Stimulated activated CD8-positive, alpha-beta memory T cell treated with anti-CD3 and anti-CD28 coated beads, Interleukin-12 subunit alpha, Interleukin-12 subunit beta, amount 100 ng/mL, for 4 hours (primary cell): ENCODE measurements around the gene ERVV-1.
"Not testable (repeated sequence)": the region's sequence is repeated elsewhere in the genome, so short reads cannot be mapped to it uniquely, and the experiment has no call there.

Experiments
- DNase-seq: peaks from one replicate; pipeline ENCODE4 v3.0.0-alpha.2; 2020; ENCODE audit warnings: low read depth

ERVV-1 gene, protein sequence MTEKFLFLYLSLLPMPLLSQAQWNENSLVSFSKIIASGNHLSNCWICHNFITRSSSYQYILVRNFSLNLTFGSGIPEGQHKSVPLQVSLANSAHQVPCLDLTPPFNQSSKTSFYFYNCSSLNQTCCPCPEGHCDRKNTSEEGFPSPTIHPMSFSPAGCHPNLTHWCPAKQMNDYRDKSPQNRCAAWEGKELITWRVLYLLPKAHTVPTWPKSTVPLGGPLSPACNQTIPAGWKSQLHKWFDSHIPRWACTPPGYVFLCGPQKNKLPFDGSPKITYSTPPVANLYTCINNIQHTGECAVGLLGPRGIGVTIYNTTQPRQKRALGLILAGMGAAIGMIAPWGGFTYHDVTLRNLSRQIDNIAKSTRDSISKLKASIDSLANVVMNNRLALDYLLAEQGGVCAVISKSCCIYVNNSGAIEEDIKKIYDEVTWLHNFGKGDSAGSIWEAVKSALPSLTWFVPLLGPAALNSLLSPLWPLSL

DNA sequence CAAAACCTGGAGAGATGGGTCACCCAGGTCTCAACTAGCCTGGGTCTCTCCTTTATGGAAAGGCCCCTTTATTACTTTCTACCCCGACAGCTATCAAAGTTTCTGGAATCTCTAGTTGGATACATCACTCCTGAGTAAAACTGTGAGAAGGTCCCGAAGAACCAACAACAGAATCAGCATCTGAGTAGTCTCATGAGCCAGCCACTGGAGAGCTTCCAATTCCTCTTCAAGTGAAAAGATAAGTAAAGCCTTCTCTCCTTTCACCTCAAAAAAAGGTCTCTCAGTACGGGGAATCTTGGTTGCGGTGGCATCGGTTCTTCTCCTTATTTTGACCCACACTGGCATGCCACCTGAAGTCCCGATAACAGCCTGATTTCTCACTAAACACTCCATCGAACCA, at the start of gene ERVV-1:
ERVV-1 (plus strand) TSS at position 301 of the 400 bp plus-strand sequence. CDS start 170 bp downstream, outside the sequence.
- no peak for DNase-seq

DNA sequence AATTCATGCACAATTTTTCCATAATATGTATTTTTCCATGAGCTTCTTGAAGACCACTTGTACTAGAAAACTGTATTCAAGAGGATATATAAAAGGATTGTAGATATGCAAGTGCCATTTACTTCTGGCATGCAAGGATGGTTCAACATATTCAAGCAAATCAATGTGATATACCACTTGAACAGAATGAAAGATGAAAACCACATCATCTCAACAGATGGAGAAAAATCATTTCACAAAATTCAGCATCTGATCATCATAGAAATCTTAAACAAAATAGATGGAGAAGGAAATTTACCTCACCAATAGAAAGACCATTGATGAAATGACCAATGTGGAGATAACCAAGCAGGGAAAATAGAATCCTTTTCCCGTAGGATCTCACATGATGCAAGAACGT, 45.9 kb upstream of the ERVV-1 start:
- no peak for DNase-seq

DNA sequence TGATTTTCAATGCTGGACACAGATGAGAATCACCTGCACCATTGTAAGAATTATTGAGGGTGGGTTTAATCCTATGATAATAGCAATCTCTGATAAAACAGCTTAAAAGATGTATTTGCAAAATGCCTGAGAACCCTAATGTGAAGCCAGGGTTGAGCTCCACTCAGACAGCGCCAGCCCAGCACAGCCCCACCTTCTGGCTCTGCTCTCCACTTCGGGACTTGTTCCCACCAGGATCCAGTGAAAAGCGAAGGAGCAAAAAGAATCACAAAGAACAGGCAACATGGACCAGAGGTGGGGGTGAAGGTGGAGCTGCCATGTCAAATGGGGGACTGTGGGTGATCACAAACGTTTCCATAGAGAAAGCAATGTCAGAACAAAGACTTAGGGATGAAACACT, 32.4 kb upstream of the ERVV-1 start:
- DNase-seq, result no peak

DNA sequence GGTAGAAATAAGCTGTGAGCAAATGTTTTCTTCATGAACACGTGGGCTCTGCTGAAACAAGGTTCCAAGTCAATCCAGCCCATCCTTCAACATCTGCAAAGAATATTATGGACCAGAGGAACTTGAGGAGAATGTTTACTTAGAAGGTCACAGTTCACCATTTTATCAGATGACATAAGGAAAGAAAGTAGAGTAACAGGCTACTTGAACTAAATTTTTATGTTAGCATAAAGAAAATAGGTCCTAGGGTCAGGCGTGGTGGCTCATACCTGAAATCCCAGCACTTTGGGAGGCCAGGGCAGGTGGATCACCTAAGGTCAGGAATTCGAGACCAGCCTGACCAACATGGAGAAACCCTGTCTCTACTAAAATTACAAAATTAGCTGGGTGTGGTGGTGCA, 30.6 kb upstream of the ERVV-1 start:
- DNase-seq, result not testable (repeated sequence)

DNA sequence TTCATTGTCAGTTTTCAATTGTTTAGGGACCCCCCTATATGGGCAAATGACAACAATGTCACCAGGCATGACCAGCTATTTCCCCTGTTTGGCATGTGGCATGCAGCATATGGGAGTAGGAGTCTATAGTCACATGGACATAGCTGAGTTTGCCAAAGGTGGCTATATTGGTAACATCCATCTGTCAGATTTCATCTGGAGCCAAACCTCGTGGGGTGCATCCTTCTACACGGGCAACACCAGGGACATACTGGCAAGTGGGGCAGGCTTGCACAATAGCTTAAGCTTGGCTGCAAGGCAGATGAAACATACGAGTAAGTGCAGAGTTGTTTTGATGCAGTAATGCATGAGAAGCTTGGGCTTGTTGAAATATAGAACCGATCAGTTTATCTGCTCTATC, 26.5 kb upstream of the ERVV-1 start:
- DNase-seq, result no peak

DNA sequence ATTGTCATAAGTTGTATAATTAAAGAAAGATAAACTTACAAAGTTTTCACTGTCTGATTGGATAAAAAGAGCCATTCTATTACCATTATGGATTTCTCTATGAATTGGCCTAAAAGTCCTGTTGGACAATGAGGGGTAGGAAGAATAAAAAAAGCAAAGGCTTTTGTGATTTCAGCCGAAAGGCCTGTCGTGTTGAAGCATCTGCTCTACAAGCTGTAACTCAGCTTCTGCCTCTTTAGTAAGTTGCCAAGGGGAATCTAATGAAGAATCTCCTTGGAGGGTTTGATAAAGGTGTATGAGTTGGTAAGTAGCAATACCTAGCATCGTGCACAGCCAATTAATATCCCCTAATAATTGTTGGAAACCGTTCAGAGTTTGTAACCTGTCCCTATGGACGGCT, 25.2 kb upstream of the ERVV-1 start:
- no peak for DNase-seq

DNA sequence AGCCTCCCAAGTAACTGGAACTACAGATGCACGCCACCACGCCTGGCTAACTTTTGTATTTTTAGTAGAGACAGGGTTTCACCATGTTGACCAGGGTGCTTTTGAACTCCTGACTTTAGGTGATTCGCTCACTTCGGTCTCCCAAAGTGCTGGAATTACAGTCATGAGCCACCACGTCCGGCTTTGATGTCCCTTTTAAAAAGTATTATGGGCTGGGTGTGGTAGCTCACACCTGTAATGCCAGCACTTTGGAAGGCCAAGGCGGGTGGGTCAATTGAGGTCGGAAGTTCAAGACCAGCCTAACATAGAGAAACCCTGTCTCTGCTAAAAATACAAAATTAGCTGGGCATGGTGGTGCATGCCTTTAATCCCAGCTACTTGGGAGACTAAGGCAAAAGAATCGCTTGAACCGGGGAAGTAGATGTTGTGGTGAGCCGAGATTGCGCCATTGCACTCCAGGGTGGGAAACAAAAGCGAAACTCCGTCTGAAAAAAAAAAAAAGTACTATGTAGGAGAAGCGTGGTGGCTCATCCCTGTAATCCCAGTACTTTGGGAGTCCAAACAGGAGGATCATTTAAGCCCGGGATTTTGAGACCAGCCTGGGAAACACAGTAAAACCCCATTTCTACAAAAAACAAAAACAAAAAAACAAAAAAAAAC, 22.8 kb upstream of the ERVV-1 start:
- DNase-seq, result no peak

DNA sequence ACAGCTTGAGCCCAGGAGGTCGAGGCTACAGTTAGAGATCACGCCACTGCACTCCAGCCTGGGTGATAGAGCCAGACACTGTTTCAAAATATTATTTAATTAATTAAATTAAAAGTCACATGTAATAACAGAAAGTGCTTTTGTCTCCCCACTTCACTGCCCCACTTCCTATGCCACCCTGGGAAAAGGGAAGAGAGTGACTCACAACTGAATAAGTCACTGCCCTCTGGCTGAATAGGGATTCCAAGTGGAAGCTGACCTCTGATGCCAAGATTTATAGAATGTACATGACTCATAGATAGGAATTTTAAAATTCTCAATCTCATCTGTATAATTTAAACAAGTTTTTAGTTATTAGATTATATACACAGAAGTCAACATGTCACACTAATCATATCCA, 22.2 kb upstream of the ERVV-1 start:
- DNase-seq, result no peak

DNA sequence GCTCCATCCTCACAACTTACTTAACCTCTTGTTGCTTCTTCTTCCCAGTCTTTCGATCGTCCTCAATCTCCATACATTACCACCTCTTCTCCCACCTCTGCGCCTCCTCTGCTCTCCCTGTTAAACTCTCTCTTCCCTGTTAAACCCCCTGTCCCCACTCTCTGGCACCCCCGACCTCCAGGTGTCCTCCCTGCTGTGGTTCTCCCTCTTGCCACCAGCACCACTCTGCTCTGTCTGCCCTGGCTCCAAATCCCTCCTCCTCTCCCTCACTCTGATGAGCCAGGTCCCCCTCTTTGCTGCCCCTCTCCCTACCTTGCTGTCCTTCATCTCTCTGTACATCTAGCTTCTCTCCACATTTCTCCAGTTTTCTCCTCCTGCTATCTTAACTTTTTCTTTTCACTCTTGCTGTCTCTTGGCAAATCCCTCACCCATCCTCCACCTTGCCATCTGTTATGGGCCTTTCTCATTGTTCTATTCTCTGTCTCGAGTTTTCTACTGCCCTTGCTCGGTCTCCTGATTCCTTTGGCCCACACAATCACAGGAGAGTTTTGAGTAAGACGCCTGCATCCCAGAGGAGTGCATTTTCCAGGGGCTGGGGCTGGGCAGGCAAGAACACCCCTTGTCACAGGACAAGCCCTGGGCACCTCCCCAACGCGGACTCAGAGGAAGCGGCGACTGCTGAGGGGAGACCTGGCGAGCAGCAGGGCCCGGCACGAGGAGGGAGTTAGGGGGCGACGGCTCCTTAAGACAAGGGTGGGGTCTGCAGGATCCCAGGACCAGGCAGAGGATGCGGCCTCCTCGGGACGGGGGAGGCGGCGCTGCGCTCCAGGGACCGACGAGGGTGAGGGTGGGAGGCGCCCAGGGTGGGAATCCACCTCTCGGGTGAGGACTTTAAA, 21.4 kb upstream of the ERVV-1 start:
- DNase-seq, result no peak

DNA sequence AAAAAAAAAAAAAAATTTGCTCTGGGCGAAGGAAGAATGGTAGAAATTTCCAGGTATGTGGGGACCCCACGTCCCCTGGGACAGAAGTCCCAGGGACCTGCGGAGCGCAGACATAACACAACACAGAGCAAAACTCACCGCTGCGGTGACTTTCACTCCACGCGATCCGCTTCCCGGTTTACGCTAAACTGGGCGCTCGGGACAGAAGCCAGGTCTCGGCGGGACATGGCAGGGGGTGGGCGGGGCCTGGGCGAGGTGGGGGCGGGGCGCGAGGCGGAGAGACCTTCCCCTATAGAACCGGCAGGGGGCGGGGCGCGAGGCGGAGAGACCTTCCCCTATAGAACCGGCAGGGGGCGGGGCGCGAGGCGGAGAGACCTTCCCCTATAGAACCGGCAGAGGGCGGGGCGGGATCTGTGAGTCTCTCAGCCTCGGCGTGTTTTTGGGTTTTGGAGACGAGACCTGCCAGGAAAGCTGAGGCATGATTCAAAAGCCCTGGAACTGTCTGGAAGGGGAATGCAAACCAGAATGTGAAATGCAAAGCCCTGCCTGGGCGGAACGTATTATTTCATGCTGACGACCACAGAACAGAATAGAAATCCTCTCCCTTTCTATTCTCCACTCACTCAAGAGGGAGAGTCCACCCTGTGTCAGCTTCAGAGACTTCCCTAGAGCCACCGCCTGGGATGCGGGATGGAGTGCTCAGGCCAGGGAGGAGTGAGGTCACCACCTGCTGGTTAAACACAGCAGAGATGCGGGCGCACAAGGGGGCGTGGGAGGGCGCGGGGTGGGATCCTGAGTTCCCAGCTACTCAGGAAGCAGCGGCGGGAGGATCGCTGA, 20.2 kb upstream of the ERVV-1 start:
- DNase-seq, result peak; percentile 54

DNA sequence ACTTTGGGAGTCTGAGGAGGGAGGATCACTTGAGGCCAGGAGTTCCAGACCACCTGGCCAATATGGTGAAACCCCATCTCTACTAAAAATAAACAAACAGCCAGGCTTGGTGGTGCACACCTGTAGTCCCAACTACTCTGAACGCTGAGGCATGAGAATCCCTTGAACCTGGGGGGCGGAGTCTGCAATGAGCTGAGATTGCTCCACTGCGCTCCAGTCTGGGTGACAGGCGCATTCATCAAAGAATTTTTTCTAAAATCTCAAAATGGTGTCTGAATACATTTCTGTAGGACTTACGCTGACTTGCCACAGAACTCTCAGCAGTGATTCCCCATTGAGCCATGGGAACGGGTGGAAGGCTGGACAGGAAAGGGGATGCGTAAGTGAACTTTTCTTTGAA, 18.0 kb upstream of the ERVV-1 start:
- DNase-seq, result no peak

DNA sequence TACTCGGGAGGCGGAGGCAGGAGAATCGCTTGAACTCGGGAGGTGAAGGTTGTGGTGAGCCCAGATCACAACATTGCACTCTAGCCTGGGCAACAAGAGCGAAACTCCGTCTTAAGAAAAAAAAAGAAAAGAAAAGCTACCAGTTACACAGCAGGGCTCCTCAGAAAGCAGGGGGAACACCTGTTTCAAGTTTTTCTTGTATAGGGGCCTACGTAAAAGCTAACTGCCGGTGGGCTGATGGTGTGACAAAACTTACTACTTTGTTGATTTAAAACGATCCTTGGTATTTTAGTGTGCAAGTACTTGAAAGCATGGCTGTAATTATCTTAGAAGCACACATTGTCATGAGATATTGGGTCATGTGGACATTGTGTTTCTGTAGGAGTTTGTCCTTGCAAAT, 15.7 kb upstream of the ERVV-1 start:
- DNase-seq, result no peak

DNA sequence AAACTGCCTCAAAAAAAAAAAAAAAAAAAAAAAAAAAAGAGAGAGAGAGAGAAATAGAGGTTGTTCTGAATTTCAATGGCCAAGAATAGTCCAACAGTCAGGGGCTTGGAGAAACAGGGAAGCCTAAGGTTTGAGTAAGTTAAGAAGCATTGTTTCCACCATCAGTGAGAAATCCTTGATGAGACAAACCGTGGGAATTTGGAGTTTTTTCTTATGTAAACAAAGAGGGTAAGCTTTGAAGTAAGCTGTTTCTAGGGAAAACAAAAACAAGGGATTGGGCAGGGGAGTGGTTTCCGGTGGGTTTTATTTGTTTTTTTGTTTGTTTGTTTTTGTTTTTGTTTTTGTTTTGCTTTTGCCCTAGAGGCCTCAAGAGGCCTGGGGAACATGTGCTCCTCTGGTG, 11.2 kb upstream of the ERVV-1 start:
- no peak for DNase-seq

DNA sequence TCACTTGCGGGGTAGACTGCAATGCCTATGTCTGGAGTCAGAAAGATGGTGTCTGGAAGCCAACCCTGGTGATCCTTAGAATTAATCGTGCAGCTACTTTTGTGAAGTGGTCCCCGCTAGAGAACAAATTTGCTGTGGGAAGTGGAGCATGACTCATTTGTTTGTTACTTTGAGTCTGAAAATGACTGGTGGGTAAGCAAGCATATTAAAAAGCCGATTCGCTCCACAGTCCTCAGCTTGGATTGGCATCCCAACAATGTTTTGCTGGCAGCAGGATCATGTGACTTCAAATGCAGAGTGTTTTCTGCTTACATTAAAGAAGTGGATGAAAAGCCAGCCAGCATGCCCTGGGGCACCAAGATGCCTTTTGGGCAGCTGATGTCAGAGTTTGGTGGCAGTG, 9.5 kb upstream of the ERVV-1 start:
- no peak for DNase-seq

DNA sequence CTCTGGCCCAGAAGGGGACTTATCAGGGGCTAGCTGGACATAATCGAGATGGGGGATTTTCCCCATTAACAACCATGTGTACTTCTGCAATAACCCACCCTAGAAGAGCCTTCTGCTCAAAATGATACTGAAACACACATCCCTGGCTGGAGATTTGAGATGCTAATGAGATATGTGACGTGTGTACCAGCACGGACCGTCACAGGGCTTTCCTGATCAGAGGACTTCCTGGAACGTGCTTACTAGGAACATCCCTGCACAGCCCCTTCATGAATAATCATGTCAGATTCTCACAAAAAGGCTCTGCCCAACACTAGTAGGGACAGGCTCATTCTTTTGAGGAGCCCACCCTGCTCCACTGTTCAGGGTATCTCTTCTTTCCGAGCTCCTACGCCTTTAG, 6.5 kb upstream of the ERVV-1 start:
- no peak for DNase-seq

DNA sequence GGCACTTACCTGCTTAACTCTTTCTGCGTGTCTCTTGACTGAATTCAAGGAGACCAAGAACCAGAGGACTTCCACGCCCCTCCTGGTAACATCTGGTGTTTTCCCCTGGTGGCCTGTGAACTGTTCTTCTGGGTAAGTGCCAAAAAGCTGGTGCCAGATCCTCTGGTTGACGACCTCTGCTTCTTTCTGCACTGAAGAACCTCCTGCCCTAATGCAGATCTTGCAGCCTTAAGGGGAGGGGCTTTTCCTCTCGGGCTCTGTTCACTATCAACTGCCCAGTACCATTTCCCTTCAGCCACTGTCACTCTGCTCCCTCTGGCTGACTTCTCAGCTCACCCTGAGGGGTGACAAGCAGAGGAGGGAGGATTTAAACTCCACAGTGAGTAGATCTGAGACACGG, 6.1 kb upstream of the ERVV-1 start:
- DNase-seq, result no peak

DNA sequence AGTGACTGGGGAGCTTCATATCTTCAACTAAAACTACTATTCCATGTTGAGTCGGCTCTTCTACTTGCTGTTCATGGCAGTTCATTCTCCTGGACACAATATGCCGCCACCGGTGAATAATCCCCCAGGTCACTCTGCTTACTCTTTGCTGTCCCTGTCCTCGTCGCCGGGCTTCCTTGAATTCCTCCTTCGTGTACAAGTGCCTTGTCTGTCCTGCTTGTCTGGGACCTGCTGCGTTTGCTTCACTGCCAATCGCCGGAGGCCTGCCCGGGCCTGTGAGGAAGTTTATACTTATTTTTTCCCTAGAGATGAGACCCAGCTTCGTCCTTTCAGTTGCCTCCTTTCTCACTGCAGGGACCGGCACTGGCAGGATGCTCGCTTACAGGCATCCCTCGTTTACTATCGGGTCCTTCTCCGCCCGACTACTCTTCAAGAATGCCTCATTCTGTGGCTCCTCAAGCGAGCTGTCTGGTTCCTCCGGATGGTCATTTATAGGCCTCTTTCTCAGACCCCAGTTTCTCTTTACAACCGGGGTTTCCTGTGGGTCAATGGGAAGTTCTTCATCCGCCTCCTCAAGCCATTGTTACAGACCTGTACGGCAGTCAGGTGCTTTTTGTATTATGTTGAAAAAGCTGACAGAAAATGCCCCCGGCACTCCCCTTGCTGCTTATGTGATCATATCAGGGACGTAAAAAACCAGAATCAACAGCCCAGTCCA, 5.5 kb upstream of the ERVV-1 start:
- DNase-seq, result no peak

DNA sequence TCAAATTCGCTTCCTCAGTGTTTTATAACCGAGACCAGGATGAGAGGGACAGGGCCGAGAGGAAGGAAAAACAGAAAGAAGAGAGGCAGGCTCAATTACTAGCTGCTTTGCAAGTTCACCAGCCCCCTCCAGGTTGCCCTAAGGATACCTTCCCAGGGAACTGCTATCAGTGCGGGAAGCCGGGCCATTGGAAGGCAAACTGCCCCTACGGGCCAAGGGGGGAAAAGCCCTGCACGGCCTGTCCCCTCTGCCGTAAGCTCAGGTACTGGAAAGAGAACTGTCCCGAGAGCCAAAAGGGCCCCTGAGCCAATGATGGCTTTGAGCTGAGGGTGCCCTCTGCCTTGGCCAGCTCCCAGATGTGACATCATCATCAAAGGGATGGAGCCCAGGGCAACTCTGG, 3.2 kb upstream of the ERVV-1 start:
- DNase-seq, result no peak

DNA sequence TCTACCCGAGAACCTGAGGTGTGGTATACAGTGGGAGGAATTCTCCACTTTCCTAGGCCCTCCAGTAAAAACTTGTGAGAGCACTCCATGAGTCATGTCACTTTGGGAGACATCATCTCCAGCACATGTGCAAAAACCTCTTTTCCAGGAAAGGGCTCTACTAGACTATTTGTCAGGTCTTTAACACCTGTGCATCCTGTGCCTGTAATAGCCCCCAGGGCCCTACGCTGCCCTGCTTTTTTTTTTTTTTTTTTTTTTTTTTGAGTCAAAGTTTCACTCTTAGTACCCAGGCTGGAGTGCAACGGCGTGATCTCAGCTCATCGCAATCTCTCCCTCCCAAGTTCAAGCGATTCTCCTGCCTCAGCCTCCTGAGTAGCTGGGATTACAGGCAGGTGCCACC, 1.7 kb upstream of the ERVV-1 start:
- DNase-seq, result no peak

DNA sequence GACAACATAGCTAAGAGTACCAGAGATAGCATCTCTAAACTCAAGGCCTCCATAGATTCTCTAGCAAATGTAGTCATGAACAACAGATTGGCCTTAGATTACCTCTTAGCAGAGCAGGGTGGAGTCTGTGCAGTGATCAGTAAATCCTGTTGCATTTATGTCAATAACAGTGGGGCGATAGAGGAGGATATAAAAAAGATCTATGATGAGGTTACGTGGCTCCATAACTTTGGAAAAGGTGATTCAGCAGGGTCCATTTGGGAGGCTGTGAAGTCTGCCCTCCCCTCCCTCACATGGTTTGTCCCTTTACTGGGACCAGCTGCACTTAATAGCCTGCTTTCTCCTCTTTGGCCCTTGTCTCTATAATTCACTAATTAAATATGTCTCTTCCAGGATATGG, 1.4 kb downstream of the ERVV-1 start:
- DNase-seq, result no peak

DNA sequence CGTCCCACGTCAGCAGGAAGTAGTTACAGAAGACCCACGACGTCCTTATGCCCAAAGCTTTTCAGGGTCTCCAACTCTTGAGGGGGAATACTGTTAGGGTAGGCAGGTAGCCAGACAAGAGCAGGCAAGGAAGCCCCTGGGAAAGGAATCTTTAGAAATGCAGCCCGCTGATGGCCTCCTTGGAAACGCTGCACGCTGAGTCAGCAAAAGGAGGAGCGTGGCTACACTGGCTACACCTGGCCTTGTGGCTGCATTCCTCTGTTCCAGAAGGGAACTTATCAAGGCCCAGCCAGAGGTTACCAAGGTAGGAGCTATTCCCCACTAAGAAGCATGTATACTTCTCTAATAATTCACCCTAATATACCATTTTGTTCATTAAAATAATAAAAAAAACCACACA, 2.0 kb downstream of the ERVV-1 start:
- no peak for DNase-seq
